ENCODE results near the gene RAPGEF2.

DNA sequence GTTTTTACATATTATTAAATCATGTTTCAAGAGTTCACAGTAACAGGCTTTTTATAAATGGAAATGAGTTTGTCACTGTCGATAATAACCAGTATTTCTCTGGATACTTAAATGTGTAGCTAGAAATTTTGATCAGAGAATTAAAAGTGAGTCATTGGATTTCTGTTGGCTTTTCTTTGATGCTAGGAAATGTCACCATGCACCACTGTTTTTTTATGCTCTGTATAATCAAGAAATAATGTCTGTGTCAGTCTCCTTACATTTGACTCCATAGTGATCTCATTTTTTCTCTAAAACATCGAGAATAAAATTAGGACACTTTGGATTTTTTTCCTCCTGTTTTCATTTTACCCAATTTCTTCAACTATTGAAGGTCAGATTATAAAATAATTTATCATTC, 234.2 kb downstream of the RAPGEF2 start:
- TF ChIP-seq, protein P1, sequence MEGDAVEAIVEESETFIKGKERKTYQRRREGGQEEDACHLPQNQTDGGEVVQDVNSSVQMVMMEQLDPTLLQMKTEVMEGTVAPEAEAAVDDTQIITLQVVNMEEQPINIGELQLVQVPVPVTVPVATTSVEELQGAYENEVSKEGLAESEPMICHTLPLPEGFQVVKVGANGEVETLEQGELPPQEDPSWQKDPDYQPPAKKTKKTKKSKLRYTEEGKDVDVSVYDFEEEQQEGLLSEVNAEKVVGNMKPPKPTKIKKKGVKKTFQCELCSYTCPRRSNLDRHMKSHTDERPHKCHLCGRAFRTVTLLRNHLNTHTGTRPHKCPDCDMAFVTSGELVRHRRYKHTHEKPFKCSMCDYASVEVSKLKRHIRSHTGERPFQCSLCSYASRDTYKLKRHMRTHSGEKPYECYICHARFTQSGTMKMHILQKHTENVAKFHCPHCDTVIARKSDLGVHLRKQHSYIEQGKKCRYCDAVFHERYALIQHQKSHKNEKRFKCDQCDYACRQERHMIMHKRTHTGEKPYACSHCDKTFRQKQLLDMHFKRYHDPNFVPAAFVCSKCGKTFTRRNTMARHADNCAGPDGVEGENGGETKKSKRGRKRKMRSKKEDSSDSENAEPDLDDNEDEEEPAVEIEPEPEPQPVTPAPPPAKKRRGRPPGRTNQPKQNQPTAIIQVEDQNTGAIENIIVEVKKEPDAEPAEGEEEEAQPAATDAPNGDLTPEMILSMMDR (IDR thresholded peaks at IDR 0.05 in 2 of 3, conservative IDR thresholded peaks at IDR 0.05 in 1 of 3; ENCODE audit: insufficient read depth in 2 of 3, low read depth in 1 of 3, low read length in 3 of 3) = no peak
- TF ChIP-seq, protein P2, sequence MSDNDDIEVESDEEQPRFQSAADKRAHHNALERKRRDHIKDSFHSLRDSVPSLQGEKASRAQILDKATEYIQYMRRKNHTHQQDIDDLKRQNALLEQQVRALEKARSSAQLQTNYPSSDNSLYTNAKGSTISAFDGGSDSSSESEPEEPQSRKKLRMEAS (CRISPR knock-in tag; IDR thresholded peaks at IDR 0.05) = no peak
- TF ChIP-seq TSC22D4 (tag; IDR thresholded peaks at IDR 0.05) = no peak
- no peak for TF ChIP-seq SMARCA4 (IDR thresholded peaks at IDR 0.05)
- TF ChIP-seq ZNF174 (CRISPR knock-in tag; IDR thresholded peaks at IDR 0.05) = no peak
- TF ChIP-seq ELF4 (CRISPR knock-in tag; IDR thresholded peaks at IDR 0.05) = no peak
- TF ChIP-seq SMARCB1 (IDR thresholded peaks at IDR 0.05; ENCODE audit: insufficient read length, low read depth) = no peak
- TF ChIP-seq SLC30A9 (CRISPR knock-in tag; IDR thresholded peaks at IDR 0.05) = no peak
- TF ChIP-seq ZNF24 (IDR thresholded peaks at IDR 0.05) = no peak
- TF ChIP-seq EZH2 (IDR thresholded peaks at IDR 0.05; ENCODE audit: borderline replicate concordance, low read depth, low read length) = no peak
